CD4-positive, alpha-beta T cell (primary cell): ENCODE results near the gene PLXNB1. TPM values are rescaled to one million over a fixed set of nuclear protein-coding genes. Genes with fewer than 3 reads are reported as not detected.

Source experiments
- ATAC-seq: fragments of 200-7000 bp; cut with Tn5 transposase; one replicate; pipeline ENCODE4 v1.10.0; 2022; ENCODE audit warnings: mild to moderate bottlenecking; ENCODE audit not compliant: poor library complexity
- CTCF ChIA-PET: fragments of 350-600 bp; sonication (Branson Sonifier 250); formaldehyde crosslinking; loops from one replicate; lab custom pipeline; 2021; ENCODE audit warnings: antibody characterized with exemption, inconsistent platforms; lab: Charles Lee
- POLR2A ChIA-PET: fragments of 350-600 bp; sonication (Branson Sonifier 250); formaldehyde crosslinking; loops from one replicate; lab custom pipeline; 2021; ENCODE audit warnings: antibody characterized with exemption, inconsistent platforms; lab: Charles Lee
- DNase-seq, 14 experiments: peaks; one replicate each; pipeline ENCODE4 v3.0.0-alpha.2; 2013 to 2020; ENCODE audit warnings: mixed read lengths in 2 of 14
- H3K27ac ChIP-seq, 2 donors: one replicate each; pipeline versions ENCODE4 v1.5.1 to v1.7.0; 2013; ENCODE audit warnings: low read length in 2 of 2, low read depth in 1 of 2, mild to moderate bottlenecking in 1 of 2
- H3K27me3 ChIP-seq, 2 experiments: 1 replicate in 1 of 2; 2 replicates in 1 of 2; pipeline versions ENCODE4 v1.6.1 to v1.7.0; 2013; ENCODE audit warnings: low read length in 2 of 2, control low read depth in 1 of 2, mild to moderate bottlenecking in 1 of 2, moderate library complexity in 1 of 2; ENCODE audit not compliant: insufficient read depth in 2 of 2, control insufficient read depth in 1 of 2
- H3K36me3 ChIP-seq: one replicate; pipeline ENCODE4 v1.6.1; 2013; ENCODE audit warnings: low read length, control low read depth; ENCODE audit not compliant: insufficient read depth
- H3K4me1 ChIP-seq: one replicate; pipeline ENCODE4 v1.6.1; 2013; ENCODE audit warnings: low read length, control low read depth; ENCODE audit not compliant: insufficient read depth
- H3K4me3 ChIP-seq: one replicate; pipeline ENCODE4 v1.5.1; 2013; ENCODE audit warnings: mild to moderate bottlenecking, low read length, moderate library complexity
- H3K9me3 ChIP-seq, 2 experiments: 1 replicate in 1 of 2; 2 replicates in 1 of 2; pipeline versions ENCODE4 v1.6.1 to v1.7.0; 2013; ENCODE audit warnings: low read length in 2 of 2, mild to moderate bottlenecking in 2 of 2, control low read depth in 1 of 2, moderate library complexity in 1 of 2; ENCODE audit not compliant: control insufficient read depth in 1 of 2, insufficient read depth in 1 of 2
- H3K27ac Mint-ChIP-seq: one replicate; pipeline ENCODE4 v1.8.0; 2020; ENCODE audit warnings: mixed read lengths
- H3K27me3 Mint-ChIP-seq: one replicate; pipeline ENCODE4 v1.8.0; 2021; ENCODE audit warnings: mixed read lengths
- H3K36me3 Mint-ChIP-seq: one replicate; pipeline ENCODE4 v1.8.0; 2021; ENCODE audit warnings: low read depth, mixed read lengths
- H3K4me1 Mint-ChIP-seq: one replicate; pipeline ENCODE4 v1.8.0; 2021; ENCODE audit warnings: low read depth, mixed read lengths
- H3K4me3 Mint-ChIP-seq: one replicate; pipeline ENCODE4 v1.8.0; 2020; ENCODE audit warnings: mild to moderate bottlenecking, mixed read lengths
- H3K9me3 Mint-ChIP-seq: one replicate; pipeline ENCODE4 v1.8.0; 2020; ENCODE audit warnings: mixed read lengths
- CTCF ChIP-seq: fragments of 200-600 bp; IDR thresholded peaks from one replicate; pipeline ENCODE4 v1.8.0; 2022; ENCODE audit warnings: antibody characterized with exemption, mild to moderate bottlenecking
- intact Hi-C, 2 experiments: fragments of 100-400 bp; cut with DNase I in 1 of 2; cut with micrococcal nuclease in 1 of 2; formaldehyde crosslinking; loops; one replicate each; pipeline versions ENCODE4 v1.15.1 to v1.9.0; 2023 to 2025; cut with DNase I, micrococcal nuclease
- total RNA-seq, 174 experiments: library from RNA in 2 of 174; stranded (reverse) in 2 of 174; gene quantifications; one replicate each; pipeline ENCODE4 v1.2.3 and lab custom pipeline; 2021 to 2026

The PLXNB1 gene
- total RNA-seq, 2 experiments from 2014 or later: 1.1 to 2.0 TPM

GRCh38 chr3:48436855-48437254 lies 7.0 kb upstream of the PLXNB1 start:
- Histone ChIP-seq H3K27ac (no peak overlapping the region), H3K36me3 (peaks cover 21% of the 10 kb centered on the region), H3K9me3 (no peaks in the 10 kb centered on the region), H3K27me3 (no peaks in the 10 kb centered on the region), H3K4me3 (no peak overlapping the region), H3K4me1 (peaks cover 44% of the 10 kb centered on the region)
- H3K4me3 Mint-ChIP-seq: no peak overlapping the region
- H3K4me1 Mint-ChIP-seq: peaks cover 37% of the 10 kb centered on the region
- no peak for DNase-seq
- no peaks in the 10 kb centered on the region for H3K27me3 Mint-ChIP-seq
- ChIA-PET CTCF (interaction anchor here (0.8 to 3.0 kb wide), 17 partner anchors 10 to 207 kb away, joined by 3 to 118 read pairs (median 10); partner anchors contain the start of genes ATRIP and ZNF589), POLR2A (interaction anchor here (0.6 to 2.2 kb wide), 10 partner anchors 10 to 81 kb away, joined by 3 to 37 read pairs (median 8); partner anchors contain the start of genes ATRIP and SHISA5)
- no peak for ATAC-seq
- no peak for TF ChIP-seq CTCF
- no peaks in the 10 kb centered on the region for H3K9me3 Mint-ChIP-seq
- H3K27ac Mint-ChIP-seq: no peak overlapping the region
- intact Hi-C loops: loop anchor here (1.0 to 5.0 kb wide), 9 partner anchors 36 to 655 kb away; partner anchors contain the start of gene SMARCC1 (in 1 of the 2)
- H3K36me3 Mint-ChIP-seq: peaks cover 29% of the 10 kb centered on the region

GRCh38 chr3:48436477-48436787 lies 6.5 kb upstream of the PLXNB1 start:
- Mint-ChIP-seq H3K4me1 (peaks cover 36% of the 10 kb centered on the region), H3K9me3 (no peaks in the 10 kb centered on the region), H3K27ac (no peak overlapping the region), H3K4me3 (no peak overlapping the region), H3K36me3 (peaks cover 27% of the 10 kb centered on the region), H3K27me3 (no peaks in the 10 kb centered on the region)
- intact Hi-C loops: loop anchor here (1.0 to 5.0 kb wide), 9 partner anchors 35 to 654 kb away; partner anchors contain the start of gene SMARCC1 (in 1 of the 2)
- ATAC-seq (no peak), DNase-seq (no peak)
- H3K4me1 ChIP-seq: peaks cover 40% of the 10 kb centered on the region
- ChIA-PET CTCF (interaction anchor here (0.6 to 3.0 kb wide), 56 partner anchors 10 to 347 kb away, joined by 3 to 118 read pairs (median 5); partner anchors contain the start of genes ATRIP, CDC25A, NCKIPSD and NME6), POLR2A (interaction anchor here (0.5 to 2.2 kb wide), 13 partner anchors 10 to 162 kb away, joined by 3 to 37 read pairs (median 7); partner anchors contain the start of genes ATRIP and SHISA5)
- H3K27me3 ChIP-seq: no peaks in the 10 kb centered on the region
- H3K4me3 ChIP-seq: no peak overlapping the region
- no peak for TF ChIP-seq CTCF
- H3K36me3 ChIP-seq: peaks cover 17% of the 10 kb centered on the region
- no peak overlapping the region for H3K27ac ChIP-seq
- H3K9me3 ChIP-seq: no peaks in the 10 kb centered on the region

- Histone ChIP-seq H3K36me3 (peaks cover 15% of the 10 kb centered on the region), H3K27ac (no peak overlapping the region), H3K4me3 (no peak overlapping the region), H3K27me3 (no peaks in the 10 kb centered on the region), H3K9me3 (no peaks in the 10 kb centered on the region), H3K4me1 (peaks cover 34% of the 10 kb centered on the region)
- peak; percentile 78 to 93 (median 84) for DNase-seq
- H3K27ac Mint-ChIP-seq: no peak overlapping the region
- TF ChIP-seq CTCF: peak; percentile 100
- intact Hi-C loops: loop anchor here (1.0 to 5.0 kb wide), 9 partner anchors 35 to 654 kb away; partner anchors contain the start of gene SMARCC1 (in 1 of the 2)
- ChIA-PET POLR2A (interaction anchor here (0.5 to 2.2 kb wide), 13 partner anchors 10 to 162 kb away, joined by 3 to 37 read pairs (median 7); partner anchors contain the start of genes ATRIP and SHISA5), CTCF (interaction anchor here (0.6 to 3.0 kb wide), 60 partner anchors 11 to 639 kb away, joined by 3 to 118 read pairs (median 5); partner anchors contain the start of genes ATRIP, CDC25A, NCKIPSD and NME6)
- peak; percentile 33 for ATAC-seq
- no peaks in the 10 kb centered on the region for H3K27me3 Mint-ChIP-seq
- no peak overlapping the region for H3K4me3 Mint-ChIP-seq
- peaks cover 22% of the 10 kb centered on the region for H3K36me3 Mint-ChIP-seq
- H3K4me1 Mint-ChIP-seq: peaks cover 33% of the 10 kb centered on the region
- H3K9me3 Mint-ChIP-seq: no peaks in the 10 kb centered on the region
Observed at GRCh38 chr3:48435774-48436476, 6.0 kb upstream of the PLXNB1 start.
